T-helper 1 cell treated with Interleukin-12 subunit alpha and Interleukin-12 subunit beta and Interleukin-4 antibody, amounts not matched to agents 30 μg/mL and 1 μg/mL, for 36 hours (primary cell): ENCODE results near the gene LTN1.
"Not testable (repeated sequence)": the region's sequence is repeated elsewhere in the genome, so short reads cannot be mapped to it uniquely, and the experiment has no call there.

Experiments
- H3K27ac Mint-ChIP-seq: one replicate; pipeline ENCODE4 v1.8.0; 2021; ENCODE audit warnings: mild to moderate bottlenecking, mixed read lengths
- H3K27me3 Mint-ChIP-seq: one replicate; pipeline ENCODE4 v1.8.0; 2021; ENCODE audit warnings: low read depth, mixed read lengths
- H3K36me3 Mint-ChIP-seq: one replicate; pipeline ENCODE4 v1.8.0; 2021; ENCODE audit warnings: low read depth, mixed read lengths
- H3K4me1 Mint-ChIP-seq: one replicate; pipeline ENCODE4 v1.8.0; 2021; ENCODE audit warnings: low read depth, mixed read lengths
- H3K4me3 Mint-ChIP-seq: one replicate; pipeline ENCODE4 v1.8.0; 2021; ENCODE audit warnings: mild to moderate bottlenecking, moderate library complexity, mixed read lengths
- H3K9me3 Mint-ChIP-seq: one replicate; pipeline ENCODE4 v1.8.0; 2021; ENCODE audit warnings: mixed read lengths

The LTN1 gene

GRCh38 chr21:28961927-28962326, 30.8 kb downstream of the LTN1 start:
- peaks cover 2% of the 10 kb centered on the region for H3K4me1 Mint-ChIP-seq
- peaks cover 49% of the 10 kb centered on the region for H3K36me3 Mint-ChIP-seq
- no peak overlapping the region for H3K27ac Mint-ChIP-seq
- no peaks in the 10 kb centered on the region for H3K9me3 Mint-ChIP-seq
- no peak overlapping the region for H3K4me3 Mint-ChIP-seq
- no peaks in the 10 kb centered on the region for H3K27me3 Mint-ChIP-seq

DNA sequence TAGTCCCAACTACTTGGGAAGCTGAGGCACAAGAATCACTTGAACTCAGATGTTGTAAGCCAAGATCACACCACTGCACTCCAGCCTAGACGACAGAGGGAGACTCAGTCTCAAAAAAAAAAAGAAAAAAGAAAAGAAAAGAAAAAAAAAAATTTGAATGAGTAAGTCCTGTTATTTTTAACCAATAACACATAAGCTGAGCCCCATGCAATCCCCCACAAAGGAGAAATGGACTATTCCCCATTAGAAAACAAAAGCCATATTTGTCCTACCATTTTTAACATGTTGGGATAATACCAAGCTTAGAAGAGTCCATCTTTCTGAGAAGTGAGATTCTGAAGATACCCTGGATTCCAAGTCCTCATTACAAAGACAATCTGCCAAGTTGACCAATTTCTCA, 32.4 kb downstream of the LTN1 start:
- Mint-ChIP-seq H3K27me3 (no peaks in the 10 kb centered on the region), H3K27ac (no peak overlapping the region), H3K4me1 (peaks cover 2% of the 10 kb centered on the region), H3K9me3 (no peaks in the 10 kb centered on the region), H3K4me3 (no peak overlapping the region), H3K36me3 (peaks cover 49% of the 10 kb centered on the region)

GRCh38 chr21:28959367-28960099, 33.1 kb downstream of the LTN1 start:
- H3K9me3 Mint-ChIP-seq = no peaks in the 10 kb centered on the region
- H3K27me3 Mint-ChIP-seq = no peaks in the 10 kb centered on the region
- H3K27ac Mint-ChIP-seq = no peak overlapping the region
- no peak overlapping the region for H3K4me3 Mint-ChIP-seq
- peaks cover 5% of the 10 kb centered on the region for H3K4me1 Mint-ChIP-seq
- peaks cover 53% of the 10 kb centered on the region for H3K36me3 Mint-ChIP-seq

DNA sequence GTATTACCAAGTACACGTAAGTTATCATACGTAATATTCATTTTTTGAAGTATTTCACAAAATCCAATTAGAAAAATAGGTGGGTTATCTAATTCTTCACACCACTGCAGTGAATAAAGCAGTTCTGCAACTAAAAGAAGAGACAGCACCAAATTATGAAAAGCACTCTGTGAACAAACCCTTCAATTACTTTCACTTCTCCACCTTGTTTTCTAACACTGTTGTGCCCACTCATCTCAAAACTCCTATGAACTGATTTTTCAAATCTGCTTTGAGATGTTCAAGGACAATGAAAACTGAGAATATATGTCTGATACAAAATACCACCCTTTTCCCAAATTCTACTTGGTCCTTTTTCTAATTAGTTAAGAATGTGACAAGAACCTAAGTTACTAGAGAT, 39.4 kb downstream of the LTN1 start:
- peaks cover 61% of the 10 kb centered on the region for H3K36me3 Mint-ChIP-seq
- no peak overlapping the region for H3K27ac Mint-ChIP-seq
- no peak overlapping the region for H3K4me3 Mint-ChIP-seq
- no peaks in the 10 kb centered on the region for H3K27me3 Mint-ChIP-seq
- H3K9me3 Mint-ChIP-seq = no peaks in the 10 kb centered on the region
- H3K4me1 Mint-ChIP-seq = peaks cover 23% of the 10 kb centered on the region

- Mint-ChIP-seq H3K4me3 (no peak overlapping the region), H3K9me3 (no peaks in the 10 kb centered on the region), H3K36me3 (peaks cover 57% of the 10 kb centered on the region), H3K4me1 (peaks cover 23% of the 10 kb centered on the region), H3K27ac (no peak overlapping the region), H3K27me3 (no peaks in the 10 kb centered on the region)
Measured at GRCh38 chr21:28952686-28953085, 40.0 kb downstream of the LTN1 start.

GRCh38 chr21:28949318-28949717, 43.4 kb downstream of the LTN1 start:
- peaks cover 48% of the 10 kb centered on the region for H3K36me3 Mint-ChIP-seq
- no peaks in the 10 kb centered on the region for H3K27me3 Mint-ChIP-seq
- H3K27ac Mint-ChIP-seq = no peak overlapping the region
- H3K4me1 Mint-ChIP-seq = peaks cover 18% of the 10 kb centered on the region
- no peaks in the 10 kb centered on the region for H3K9me3 Mint-ChIP-seq
- no peak overlapping the region for H3K4me3 Mint-ChIP-seq

- Mint-ChIP-seq H3K4me1 (peaks cover 7% of the 10 kb centered on the region), H3K4me3 (no peak overlapping the region), H3K27me3 (no peaks in the 10 kb centered on the region), H3K27ac (no peak overlapping the region), H3K36me3 (peaks cover 38% of the 10 kb centered on the region), H3K9me3 (no peaks in the 10 kb centered on the region)
Measured at GRCh38 chr21:28944296-28944695, 48.4 kb downstream of the LTN1 start.

GRCh38 chr21:28943631-28944030, 49.0 kb downstream of the LTN1 start:
- H3K27me3 Mint-ChIP-seq = no peaks in the 10 kb centered on the region
- H3K4me3 Mint-ChIP-seq = no peak overlapping the region
- peaks cover 5% of the 10 kb centered on the region for H3K4me1 Mint-ChIP-seq
- peak overlapping the region; percentile 20 for H3K27ac Mint-ChIP-seq
- no peaks in the 10 kb centered on the region for H3K9me3 Mint-ChIP-seq
- peaks cover 36% of the 10 kb centered on the region for H3K36me3 Mint-ChIP-seq

- no peak overlapping the region for H3K4me3 Mint-ChIP-seq
- peaks cover 3% of the 10 kb centered on the region for H3K4me1 Mint-ChIP-seq
- no peaks in the 10 kb centered on the region for H3K9me3 Mint-ChIP-seq
- H3K27ac Mint-ChIP-seq = no peak overlapping the region
- H3K36me3 Mint-ChIP-seq = peaks cover 40% of the 10 kb centered on the region
- no peaks in the 10 kb centered on the region for H3K27me3 Mint-ChIP-seq
Measured at GRCh38 chr21:28938726-28939125, 54.0 kb downstream of the LTN1 start.

DNA sequence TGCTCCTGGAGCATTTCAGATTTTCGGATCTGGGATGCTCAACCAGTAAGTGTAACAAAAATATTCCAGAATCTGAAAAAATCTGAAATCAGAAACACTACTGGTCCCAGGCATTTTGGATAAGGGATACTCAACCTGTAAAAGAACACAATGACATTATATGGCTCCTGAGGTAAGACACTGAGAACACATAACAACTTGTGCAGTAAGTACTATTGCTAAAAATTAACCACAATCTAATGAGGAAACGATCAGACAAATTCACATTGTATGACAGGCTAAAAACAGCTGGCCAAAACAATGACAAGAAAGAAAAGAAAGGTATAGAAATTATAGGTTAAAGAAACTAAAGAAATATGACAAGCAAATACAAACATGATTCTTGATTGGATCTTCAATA, 54.9 kb downstream of the LTN1 start:
- H3K27ac Mint-ChIP-seq = no peak overlapping the region
- H3K36me3 Mint-ChIP-seq = peaks cover 41% of the 10 kb centered on the region
- no peaks in the 10 kb centered on the region for H3K27me3 Mint-ChIP-seq
- H3K4me1 Mint-ChIP-seq = peaks cover 4% of the 10 kb centered on the region
- H3K4me3 Mint-ChIP-seq = no peak overlapping the region
- H3K9me3 Mint-ChIP-seq = no peaks in the 10 kb centered on the region

- Mint-ChIP-seq H3K4me1 (peaks cover 4% of the 10 kb centered on the region), H3K27me3 (no peaks in the 10 kb centered on the region), H3K27ac (no peak overlapping the region), H3K36me3 (peaks cover 36% of the 10 kb centered on the region), H3K4me3 (no peak overlapping the region), H3K9me3 (no peaks in the 10 kb centered on the region)
Measured at GRCh38 chr21:28936721-28937120, 56.0 kb downstream of the LTN1 start.

- H3K9me3 Mint-ChIP-seq = no peaks in the 10 kb centered on the region
- no peaks in the 10 kb centered on the region for H3K27me3 Mint-ChIP-seq
- peaks cover 4% of the 10 kb centered on the region for H3K4me1 Mint-ChIP-seq
- no peak overlapping the region for H3K4me3 Mint-ChIP-seq
- no peak overlapping the region for H3K27ac Mint-ChIP-seq
- peaks cover 38% of the 10 kb centered on the region for H3K36me3 Mint-ChIP-seq
Measured at GRCh38 chr21:28936036-28936435, 56.6 kb downstream of the LTN1 start.

GRCh38 chr21:28932717-28933116, 60.0 kb downstream of the LTN1 start:
- Mint-ChIP-seq H3K4me3 (no peak overlapping the region), H3K9me3 (no peaks in the 10 kb centered on the region), H3K27me3 (no peaks in the 10 kb centered on the region), H3K4me1 (peaks cover 4% of the 10 kb centered on the region), H3K27ac (no peak overlapping the region), H3K36me3 (peaks cover 37% of the 10 kb centered on the region)

DNA sequence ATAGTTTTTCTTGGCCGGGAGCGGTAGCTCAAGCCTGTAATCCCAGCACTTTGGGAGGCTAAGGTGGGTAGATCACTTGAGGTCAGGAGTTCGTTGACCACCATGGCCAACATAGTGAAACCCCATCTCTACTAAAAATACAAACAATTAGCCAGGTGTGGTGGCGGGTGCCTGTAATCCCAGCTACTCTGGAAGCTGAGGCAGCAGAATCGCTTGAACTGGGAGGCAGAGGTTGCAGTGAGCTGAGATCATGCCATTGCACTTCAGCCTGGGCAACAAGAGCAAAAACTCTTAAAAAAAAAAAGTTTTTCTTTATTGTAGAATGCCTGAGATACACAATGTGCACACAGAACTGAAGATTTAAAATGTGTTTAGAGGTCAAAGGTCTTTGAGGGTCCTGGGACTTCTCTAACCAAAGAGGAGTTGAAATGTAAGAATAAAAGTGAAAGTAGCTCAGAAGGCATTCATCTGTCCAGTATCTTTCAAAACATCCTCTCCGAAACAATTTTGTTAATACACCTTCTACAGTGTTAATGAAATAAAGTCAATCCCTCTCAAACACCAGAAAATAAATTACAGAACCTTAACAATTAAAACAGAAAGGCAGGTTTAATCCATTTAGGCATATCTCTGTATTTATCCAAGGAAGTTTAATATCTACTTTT, 60.8 kb downstream of the LTN1 start:
- H3K4me3 Mint-ChIP-seq, H3K27me3 Mint-ChIP-seq, H3K9me3 Mint-ChIP-seq, H3K4me1 Mint-ChIP-seq, H3K27ac Mint-ChIP-seq: not testable (repeated sequence)
- peaks cover 36% of the 10 kb centered on the region for H3K36me3 Mint-ChIP-seq

DNA sequence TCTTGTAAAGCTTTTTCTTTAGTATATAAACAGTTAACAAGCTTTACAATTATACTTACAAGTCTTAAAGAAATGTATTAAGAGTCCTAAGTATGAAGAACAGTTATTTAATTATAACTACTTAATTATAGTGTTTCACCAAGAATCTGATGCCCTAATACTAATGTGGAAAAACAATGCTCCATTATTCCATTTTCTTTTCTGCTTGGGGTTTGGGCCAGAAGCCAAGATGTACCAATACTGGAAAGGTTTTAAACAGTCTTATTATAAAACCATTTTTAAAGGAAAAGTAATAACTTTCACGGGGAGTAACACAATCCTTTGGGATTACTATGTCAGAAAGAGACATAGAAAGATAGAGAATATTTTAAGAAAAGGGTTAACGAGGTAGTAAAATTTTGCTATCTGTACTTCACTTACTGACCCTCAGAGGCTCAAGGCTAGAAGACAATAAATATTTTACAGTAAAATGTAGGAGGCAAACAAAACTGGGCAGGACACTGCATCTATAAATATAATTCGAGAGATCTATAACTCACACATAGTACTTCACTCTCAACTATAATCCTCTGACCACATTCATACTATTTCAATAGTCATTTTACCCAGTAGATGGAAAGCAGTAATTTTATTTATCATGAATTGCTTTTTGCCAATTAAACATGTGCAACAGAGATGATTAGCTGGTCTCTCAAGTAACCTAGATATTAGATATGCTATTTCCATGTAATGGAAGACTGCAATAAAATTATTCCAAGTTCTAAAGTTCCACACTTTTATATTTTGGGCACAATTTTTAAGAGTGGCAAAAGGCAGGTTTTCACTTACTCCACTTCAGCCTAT, 63.9 kb downstream of the LTN1 start:
- Mint-ChIP-seq H3K9me3 (no peaks in the 10 kb centered on the region), H3K27ac (no peak overlapping the region), H3K27me3 (no peaks in the 10 kb centered on the region)

More for the DNA sequence above, 63.9 kb downstream of the LTN1 start:
- Mint-ChIP-seq H3K4me1 (peaks cover 4% of the 10 kb centered on the region), H3K4me3 (no peak overlapping the region), H3K36me3 (peaks cover 29% of the 10 kb centered on the region)
